Kidney capillary endothelial cell (primary cell): ENCODE data around the gene CHST13.

Experiments
- DNase-seq: peaks from one replicate; pipeline ENCODE4 v3.0.0-alpha.2; 2018; ENCODE audit warnings: low spot score

Gene CHST13

DNA sequence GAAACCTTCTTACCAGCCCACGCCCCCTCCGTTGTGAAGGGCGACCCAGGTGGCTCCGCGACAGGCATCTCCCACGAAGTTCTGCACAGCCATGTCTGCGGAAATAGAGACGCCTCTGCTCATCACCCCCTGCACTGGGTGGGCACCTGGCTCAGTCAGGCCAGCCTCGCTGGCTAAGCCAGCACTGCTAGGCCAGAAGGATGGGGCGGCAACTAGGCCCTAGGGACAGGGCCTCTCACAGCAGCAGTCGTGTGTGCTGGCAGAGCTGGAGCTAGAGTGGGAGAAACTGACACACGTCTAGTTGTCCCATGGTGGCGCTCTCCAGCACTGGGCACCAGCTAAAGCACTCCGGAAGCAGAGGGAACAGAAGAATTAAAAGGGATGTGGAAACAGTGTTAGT, 35.8 kb upstream of the CHST13 start:
- no peak for DNase-seq

DNA sequence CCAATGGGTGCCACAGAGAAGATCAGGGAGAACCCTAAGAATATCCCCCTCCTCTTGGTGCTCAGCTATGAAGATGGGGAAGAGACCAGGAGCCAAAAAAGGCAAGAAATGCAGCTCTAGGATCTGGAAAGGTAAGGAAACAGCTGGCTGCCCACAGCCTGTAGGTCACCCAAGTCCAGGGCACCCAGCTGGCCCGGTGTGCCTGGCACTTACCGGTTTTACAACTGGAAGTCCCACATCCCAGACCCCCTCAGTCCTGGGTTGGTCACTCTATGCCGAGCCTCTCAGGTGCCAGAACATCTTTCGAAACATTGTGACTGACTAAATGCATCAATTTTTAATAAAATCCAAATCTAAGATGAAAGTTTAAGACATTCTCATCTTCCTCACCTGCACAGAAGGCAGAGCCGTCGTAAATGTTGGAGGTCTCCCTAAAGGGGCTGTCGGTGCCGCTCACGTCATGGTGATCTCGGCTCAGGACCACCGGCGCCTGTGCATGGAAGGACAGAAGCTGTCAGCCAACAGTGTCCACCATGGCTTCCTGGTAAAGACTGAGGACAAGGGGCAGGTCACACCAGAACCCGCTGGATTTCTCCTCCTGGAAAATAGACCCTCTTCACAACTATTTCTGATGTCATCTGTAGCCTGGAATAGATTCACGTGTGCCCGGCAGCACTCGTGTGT, 34.9 kb upstream of the CHST13 start:
- DNase-seq = no peak

DNA sequence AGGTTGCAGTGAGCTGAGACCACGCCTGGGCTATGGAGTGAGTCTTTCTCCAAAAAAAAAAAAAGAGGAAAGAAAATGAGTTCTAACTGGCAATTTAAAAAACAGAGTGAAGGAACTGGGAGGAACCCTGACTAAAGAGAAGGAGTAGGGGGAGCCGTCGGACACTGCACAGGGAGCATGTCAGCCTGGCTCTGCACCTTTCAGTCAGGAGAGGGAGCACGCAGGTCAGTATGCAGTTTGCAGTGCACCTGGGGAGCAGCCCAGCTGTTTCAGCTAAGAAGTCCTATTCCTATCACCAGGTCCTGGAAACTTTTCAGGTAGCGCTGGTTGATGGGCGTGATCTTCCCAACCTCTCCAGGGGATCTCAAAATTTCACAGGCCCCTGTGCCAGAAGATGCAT, 33.3 kb upstream of the CHST13 start:
- no peak for DNase-seq

DNA sequence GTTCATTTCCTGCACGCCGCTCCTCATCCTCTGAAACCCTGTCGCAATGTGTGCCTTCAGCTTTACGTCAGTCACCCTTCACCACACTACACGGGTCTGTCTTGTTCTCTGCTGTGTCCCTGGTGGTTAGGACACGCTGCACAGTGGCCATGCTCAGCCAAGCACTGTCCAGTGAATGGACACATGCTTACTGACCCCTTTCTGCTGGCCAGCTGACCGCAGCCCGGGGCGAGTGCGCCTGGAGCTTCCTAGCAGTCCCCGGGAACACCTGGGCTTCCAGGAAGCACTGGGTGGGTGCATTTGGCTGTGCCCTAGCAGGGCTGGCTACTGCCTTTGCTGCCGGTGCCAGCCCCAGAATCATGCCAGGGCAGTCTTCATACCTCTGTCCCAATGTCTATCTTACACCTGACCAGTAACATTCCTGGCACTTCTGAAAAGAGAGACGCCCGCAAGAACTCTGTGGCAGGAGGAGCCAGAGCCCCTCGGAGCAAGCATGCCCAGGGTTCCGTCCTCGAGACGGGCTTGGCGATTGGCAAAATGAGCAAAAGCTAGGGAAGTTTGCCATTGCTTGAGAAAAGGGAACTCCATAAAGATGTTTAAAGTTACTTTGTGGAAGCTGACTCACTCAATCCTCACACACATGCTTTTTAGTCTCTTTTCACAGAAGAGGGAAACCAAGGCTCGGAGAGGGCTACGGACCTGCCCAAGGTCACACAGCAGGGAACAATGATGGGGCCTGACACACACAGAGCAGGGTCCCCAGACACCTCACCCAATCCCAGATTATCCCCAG, 32.5 kb upstream of the CHST13 start:
- no peak for DNase-seq

DNA sequence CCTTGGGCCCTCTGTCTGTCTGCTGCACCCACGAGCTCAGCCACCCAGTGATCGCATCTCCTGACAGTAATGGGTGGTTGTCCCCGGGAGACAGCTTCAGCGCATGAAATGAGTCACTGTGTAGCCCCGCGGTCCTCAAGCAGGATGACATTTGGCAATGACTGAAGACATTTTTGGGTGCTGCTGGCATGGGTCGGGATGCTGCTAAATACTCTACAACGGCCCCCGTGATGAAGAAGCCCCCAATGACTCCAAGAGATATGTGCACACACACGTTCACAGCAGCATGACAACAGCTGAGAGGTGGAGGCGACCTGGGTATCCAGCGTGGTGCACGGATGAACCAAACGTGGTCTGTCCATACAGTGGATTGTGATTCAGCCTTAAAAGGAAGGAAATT, 30.9 kb upstream of the CHST13 start:
- no peak for DNase-seq

DNA sequence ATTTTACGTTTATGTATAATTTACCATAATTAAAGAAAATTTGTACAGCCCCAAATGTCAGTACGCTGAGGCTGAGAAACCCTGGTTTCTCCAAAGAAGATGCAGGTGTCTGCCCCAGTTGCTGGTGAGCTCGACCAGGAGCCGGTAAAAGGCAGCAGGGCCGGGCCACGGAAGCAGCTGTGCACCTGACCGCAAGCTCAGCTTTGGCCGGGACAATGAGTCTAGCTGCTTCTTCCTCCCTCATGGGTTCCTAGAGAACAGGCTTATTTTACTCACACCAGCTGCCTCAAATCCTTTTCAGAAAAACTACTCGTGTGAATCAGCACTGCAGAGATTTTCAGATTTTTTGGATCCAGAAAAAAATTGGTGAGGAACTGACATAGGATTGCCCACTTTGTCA, 30.2 kb upstream of the CHST13 start:
- DNase-seq = no peak

DNA sequence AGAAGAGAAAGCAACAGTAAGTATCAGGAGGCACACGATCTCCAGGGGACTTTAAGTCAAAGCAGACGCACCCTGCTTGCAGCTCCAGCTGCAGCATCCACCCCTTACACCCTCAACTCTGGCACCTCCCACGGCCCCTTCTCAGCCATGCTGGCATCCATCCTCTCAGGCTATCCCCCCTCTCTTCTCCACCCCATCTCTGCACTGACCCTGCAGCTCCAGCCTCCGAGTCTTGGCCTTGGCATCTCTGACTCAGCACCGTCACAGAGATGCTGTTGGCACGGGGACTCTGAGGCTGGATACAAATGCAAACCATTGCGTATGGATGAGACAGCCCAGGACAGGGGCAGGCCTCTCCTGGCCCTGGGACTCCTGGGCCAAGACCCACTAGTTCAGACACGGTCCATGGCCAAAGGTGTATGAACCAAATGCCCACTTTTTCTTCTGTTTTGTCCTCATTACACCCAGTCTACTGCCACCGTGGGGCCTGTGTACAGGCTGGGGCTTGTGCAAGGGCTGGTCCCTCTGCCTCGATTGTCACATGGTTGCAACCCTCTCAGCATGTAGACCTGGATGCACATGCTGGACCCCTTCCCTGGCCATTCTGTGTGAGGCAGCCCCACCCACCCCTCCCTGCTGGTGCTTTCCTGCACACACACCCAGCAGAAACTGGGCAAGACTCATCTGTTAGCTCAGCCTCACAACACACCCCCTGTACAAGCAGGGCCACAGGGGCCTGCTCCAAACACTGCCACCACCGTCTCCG, 29.6 kb upstream of the CHST13 start:
- no peak for DNase-seq

DNA sequence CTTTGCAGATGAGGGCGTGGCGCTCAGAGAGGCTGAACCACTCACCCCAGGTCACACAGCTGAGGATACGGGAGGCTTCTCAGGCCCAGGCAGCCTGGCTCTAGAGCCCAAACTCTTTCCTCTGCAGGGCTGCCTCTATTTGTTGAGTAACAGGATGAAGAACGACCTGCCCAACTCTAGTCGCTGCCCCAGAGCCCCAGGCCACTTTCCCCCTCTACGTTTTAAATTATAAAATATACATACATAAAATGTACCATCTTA, 29.1 kb upstream of the CHST13 start:
- no peak for DNase-seq

DNA sequence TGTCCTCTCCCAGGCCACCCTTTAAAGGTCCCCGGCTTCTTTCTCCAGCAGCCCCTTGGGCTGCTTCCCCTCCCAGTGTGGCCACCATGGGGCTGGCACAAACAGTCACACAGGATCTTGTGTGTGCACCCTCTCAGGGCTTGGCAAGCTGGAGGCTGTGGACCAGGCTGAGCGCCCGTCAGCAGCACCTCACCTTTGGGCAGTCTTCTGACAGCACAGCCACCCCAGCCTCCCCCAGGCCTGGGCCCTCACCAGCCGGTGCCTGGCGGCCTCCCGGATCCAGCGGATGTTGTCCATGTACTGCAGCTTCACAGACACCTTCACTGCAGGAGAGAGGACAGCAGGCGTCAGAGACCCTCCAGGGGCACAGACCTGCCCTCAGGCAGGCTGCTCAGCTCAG, 28.2 kb upstream of the CHST13 start:
- DNase-seq = no peak

DNA sequence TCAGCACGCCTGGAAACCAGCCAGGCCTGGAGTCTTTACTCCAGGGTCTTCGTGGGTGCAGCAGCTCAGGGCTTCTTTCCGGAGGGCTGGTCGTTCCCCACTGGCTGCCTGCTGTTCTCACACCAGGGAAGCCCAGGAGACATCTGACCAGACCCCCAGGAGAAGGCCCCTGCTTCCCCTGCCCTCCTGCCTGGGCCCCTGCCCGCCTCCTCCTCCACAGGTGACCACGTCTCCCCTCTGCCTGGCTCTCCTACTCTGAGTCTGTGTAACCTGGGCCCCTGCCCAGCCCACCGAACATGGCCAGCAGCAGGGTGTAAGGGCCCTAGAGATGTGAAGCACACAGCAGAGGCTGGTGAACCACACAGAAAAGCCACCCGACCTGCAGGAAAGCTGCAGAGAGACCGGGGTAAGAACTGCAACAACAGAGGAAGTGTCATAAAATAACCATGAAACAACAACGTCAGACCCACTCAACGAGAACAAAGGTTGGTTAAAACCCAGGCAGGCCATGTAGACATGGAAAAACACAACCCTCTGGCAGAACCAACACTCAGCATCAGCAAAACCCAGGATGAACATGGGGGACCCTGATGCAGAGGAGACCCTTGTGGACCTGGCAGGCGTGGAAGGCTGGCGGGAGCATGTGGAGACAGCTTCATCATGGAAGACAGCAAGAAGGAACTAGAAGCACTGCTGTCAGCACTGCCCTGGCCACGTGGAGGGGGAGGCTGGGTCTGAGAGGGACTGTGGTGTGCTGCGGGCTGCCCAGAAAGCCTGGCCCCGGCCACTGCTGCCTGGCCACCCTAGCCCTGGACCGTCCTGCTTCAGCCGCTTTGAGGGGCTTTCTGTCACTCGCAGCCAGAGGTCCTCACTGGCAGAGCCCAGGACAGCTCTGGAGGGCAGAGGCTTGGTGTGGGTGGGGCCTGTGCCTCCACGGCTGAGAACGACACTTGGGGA, 26.8 kb upstream of the CHST13 start:
- DNase-seq = no peak

DNA sequence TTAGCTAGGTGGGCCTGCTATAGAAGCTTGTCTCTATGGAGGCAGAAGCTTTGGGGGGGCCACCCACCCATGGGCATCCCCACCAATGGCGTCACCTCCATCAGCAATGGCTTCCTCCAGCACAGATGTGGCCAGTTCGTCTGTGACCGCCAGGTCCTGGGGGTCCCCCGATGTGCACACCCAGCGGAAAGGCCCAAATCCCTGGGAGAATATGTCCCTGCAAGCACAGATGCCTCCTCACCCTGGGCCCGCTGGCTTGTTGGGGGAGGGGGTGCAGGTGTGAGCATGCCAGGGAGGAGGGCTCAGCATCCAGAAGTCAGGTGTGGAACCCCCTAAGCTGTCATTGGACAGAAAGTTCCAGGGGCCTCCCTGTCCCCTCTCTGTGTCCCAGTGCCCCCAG, 26.0 kb upstream of the CHST13 start:
- DNase-seq = no peak

DNA sequence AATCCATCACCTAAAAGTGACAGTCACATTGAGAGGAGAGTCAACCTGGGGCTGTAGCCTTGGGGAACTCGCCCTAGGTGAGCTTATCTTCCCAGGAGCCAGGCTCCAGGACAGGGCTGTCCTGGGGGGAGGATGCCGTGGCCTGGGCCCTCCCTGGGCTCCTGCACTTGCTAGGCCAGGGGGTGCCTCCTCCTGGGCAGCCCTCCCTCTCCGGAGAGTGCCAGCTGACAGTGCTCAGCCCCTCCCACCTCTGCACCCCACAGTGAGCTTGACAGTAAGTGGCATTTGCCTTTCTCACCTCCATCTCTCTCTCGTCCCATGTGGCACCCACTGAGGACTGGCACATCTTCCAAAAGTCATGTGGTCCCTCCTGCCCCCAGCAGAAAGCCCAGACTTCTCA, 25.5 kb upstream of the CHST13 start:
- no peak for DNase-seq

DNA sequence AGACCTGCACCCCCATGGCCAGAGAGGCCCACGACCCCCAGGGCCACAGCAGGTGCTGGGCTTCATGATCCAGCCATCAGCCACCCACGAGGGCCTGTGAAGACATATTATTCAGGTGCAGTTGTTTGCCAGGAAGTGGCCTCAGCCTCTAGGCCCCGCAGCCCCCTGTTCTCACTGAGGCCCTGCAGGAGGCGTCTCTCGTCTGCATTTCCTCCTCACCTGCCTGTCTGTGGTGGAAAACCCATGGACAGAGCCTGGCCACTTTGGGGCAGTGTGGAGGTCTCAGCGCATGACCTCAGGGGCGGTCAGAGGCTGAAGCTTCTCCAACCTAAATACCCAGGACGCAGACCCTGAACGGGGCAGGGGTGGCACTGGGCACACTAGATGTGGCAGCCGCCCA, 25.0 kb upstream of the CHST13 start:
- no peak for DNase-seq

DNA sequence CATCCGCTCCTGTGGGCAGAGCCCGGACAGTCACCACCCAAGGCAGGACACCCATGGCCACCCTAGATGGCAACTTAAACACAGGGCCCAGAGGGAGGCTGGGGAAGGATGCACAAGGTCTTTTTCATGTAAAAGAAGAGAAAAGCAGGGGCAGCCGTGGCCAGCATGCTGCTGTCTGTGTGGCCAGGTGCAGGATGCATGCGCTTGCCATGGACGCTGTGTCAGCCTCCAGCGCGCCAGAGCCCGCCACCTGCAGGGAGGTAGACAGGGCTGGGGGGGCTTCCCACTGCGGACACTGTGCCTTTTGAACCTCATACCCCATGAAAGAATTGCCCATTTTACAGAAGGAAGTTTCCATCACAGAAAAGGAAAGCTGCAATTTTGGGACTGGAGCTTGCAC, 24.6 kb upstream of the CHST13 start:
- no peak for DNase-seq

DNA sequence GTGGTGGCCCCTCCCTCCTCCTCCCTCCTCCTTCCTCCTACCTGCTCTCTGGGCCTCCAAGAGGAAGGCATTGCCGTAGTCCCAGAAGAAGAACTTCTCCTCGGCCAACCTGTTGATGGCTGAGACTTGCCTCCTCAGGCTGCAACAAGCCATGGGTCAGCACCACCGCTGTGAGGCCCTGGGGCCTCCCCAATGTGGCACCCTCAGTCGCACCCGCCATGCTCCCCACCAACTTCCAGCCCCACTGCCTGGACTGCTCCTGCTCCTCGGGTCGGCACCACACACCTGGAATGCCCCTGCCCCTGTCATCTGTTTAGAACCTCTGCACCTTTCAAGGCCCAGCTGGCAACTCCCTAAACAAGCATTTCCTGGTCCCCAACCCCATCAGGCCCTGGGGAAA, 23.9 kb upstream of the CHST13 start:
- no peak for DNase-seq

DNA sequence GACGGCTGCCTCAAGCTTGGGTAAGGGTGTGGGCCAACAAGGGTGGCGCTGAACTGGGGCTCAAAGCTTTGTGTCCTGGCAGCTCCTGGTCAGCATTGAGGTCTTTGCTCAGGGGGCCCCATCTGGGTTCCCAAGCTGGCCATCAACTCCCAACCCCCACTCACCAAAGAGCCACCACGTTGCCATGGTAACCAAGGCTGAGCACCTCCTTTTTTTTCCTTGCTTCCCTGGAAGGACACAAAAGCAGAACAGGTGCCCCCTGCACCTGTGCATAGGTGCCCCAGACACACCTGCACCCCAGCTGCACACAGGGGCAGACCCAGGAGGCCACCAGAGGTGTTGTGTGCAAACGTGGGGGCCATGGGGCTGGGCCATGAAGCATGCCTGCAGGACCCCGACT, 22.9 kb upstream of the CHST13 start:
- no peak for DNase-seq

DNA sequence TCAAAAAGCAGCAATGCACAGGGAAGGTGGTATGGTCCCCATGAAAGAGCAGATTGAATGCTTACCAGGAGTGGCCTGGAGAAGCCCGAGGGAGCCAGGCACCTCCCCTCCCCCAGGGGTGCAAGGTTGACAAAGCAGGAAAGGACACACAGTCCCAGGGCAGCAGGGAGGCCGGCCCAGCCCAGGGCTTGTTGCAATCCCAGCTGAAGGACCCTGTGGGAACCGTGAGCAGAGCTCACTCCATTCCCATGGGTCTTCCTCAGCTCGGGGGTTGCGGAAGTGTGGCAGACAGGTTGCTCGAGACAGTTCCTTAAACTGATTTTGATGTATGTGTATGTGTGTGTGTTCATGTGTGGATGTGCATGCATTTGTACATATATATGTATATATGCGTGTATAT, 22.2 kb upstream of the CHST13 start:
- no peak for DNase-seq

DNA sequence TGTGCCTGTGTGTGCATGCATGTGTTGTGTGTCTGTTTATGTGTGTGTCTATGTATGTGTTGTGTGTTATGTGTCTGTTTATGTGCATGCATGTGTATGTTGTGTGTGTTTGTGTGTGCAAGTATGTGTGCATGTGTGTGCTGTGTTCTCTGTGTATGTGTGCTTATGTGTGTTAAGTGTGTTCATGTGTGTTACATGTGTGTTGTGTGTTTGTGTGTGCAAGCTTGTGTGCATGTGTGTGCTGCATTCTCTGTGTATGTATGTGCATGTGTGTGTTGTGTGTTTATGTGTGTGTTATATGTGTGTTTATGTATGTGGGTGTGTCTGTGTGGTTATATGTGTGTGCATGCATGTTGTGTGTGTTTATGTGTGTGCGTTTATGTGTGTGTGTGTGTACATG, 21.3 kb upstream of the CHST13 start:
- DNase-seq = no peak

DNA sequence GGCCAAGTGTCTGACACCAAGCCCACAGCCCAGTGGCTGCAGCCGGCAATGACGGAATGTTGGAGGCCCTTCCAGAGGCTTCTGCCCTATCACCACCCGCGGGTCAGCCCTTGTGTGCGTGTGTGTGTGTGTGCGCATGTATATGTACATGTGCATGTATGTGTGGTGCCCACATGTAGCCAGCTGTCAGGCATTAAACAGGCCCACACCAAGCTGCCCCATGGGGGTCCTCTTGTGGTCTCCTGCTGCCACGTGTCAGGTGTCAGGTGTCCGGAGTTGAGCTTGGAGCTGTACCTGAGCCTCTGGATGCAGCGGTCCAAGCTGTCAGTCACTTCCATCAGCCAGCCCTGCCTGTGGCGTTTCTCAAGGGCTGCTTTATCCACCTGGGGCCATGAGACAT, 20.3 kb upstream of the CHST13 start:
- DNase-seq = no peak

DNA sequence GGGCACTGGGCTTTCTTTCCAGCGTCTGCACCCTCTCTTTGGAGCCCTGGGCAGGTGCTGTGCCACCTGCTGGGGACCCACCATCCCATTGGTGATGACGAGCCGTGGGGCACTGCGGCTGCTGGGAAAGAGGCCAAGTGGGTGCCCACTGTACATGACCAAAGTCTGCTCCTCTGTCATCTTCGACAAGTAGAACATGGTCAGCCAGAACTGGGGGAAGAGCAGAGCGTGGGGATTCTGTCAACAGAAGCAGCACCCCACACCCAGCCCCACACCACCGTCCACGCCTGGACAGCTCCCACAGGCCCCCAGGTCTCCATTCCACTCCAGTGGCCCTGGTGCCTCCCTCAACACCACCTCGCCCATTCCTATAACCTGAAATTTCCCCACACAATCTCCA, 16.1 kb upstream of the CHST13 start:
- no peak for DNase-seq

DNA sequence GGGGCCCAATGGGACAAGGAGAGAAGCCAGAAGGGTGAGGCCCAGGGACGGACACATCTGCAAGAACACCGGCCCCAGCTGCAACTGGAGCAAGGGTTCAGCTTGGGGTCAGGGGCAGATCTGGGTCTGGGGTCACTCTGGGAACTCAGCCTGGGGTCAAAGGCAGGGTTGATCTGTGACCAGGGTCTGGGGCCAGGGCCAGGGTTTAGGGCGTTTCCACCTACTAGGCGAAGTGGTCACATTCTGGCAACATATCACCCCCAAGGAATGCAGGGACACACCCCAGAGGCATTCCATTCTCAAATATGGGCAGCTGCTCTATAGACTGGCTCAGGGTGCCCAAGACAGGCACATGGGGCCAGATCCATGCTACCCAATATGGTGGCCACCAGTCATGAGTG, 15.4 kb upstream of the CHST13 start:
- no peak for DNase-seq

DNA sequence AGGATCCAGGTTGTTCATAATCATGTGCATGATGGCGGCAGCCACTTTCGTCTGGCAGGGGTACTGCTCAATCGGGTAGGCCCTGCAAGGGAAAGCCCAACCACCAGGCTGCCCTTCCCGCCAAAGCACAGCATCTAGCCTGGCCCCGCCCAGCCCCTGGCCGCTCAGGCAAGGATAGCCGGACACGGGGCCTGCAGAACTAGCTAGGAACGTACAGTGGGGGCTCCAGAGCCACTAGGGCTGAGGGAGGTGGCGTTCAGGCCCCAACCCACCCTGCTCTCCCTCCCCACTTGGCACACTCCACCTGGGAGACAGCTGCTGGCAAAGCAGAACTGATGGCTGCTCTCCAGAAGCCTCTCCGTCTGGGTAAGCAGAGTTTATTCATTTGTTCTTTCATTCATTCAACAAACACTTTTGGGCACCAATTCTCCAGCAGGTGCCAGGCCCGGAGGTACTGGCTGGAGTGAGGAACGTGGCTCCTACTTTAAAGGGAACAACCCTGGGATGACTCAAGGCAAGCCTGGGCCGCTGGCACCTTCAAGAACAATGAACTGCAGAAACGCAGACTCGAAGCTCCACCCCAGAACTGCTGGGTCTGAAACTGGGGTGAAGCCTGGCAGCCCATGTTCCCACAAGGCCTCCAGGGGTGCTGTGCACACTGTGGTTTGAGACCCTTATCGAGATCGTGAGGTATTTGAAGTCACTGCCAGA, 14.2 kb upstream of the CHST13 start:
- no peak for DNase-seq
